Middle frontal gyrus (tissue), 1 donor: ENCODE data around the gene HDAC4.

Source experiments
- DNase-seq: peaks from one replicate; pipeline ENCODE4 v3.0.0-alpha.2; 2015; ENCODE audit warnings: low spot score; ENCODE audit errors: extremely low spot score

Gene HDAC4

GRCh38 chr2:239206042-239206441 is 194.8 kb downstream of the HDAC4 start:
- DNase-seq, result no peak

- DNase-seq, result no peak
Measured at GRCh38 chr2:239204876-239205468, 195.8 kb downstream of the HDAC4 start.

GRCh38 chr2:239204136-239204875 is 196.5 kb downstream of the HDAC4 start:
- no peak for DNase-seq

- no peak for DNase-seq
Measured at GRCh38 chr2:239203443-239204135, 197.2 kb downstream of the HDAC4 start.

GRCh38 chr2:239202836-239203235 is 198.0 kb downstream of the HDAC4 start:
- DNase-seq, result no peak

GRCh38 chr2:239202343-239202742 is 198.5 kb downstream of the HDAC4 start:
- DNase-seq, result no peak

- no peak for DNase-seq
Measured at GRCh38 chr2:239201884-239202283, 198.9 kb downstream of the HDAC4 start.

- no peak for DNase-seq
Measured at GRCh38 chr2:239201531-239201876, 199.3 kb downstream of the HDAC4 start.

GRCh38 chr2:239200646-239201530 is 199.9 kb downstream of the HDAC4 start:
- DNase-seq, result no peak

GRCh38 chr2:239199041-239199768 is 201.6 kb downstream of the HDAC4 start:
- no peak for DNase-seq

- no peak for DNase-seq
Measured at GRCh38 chr2:239198221-239198620, 202.6 kb downstream of the HDAC4 start.

- DNase-seq, result no peak
Measured at GRCh38 chr2:239197146-239197545, 203.7 kb downstream of the HDAC4 start.

GRCh38 chr2:239196474-239197021 is 204.3 kb downstream of the HDAC4 start:
- no peak for DNase-seq

GRCh38 chr2:239195992-239196391 is 204.8 kb downstream of the HDAC4 start:
- no peak for DNase-seq

- DNase-seq, result peak; percentile 66
Measured at GRCh38 chr2:239195318-239195871, 205.4 kb downstream of the HDAC4 start.

GRCh38 chr2:239194731-239195317 is 206.0 kb downstream of the HDAC4 start:
- peak; percentile 9 for DNase-seq

GRCh38 chr2:239193925-239194677 is 206.7 kb downstream of the HDAC4 start:
- peak; percentile 51 for DNase-seq

GRCh38 chr2:239193401-239193811 is 207.4 kb downstream of the HDAC4 start:
- DNase-seq, result no peak

- no peak for DNase-seq
Measured at GRCh38 chr2:239192975-239193374, 207.8 kb downstream of the HDAC4 start.
